ENCODE measurements around the gene SNX33. TPM values are rescaled to one million over a fixed set of nuclear protein-coding genes. Genes with fewer than 3 reads are reported as not detected.

SNX33 gene
- total and polyA plus RNA-seq, 11 donors = 7.7 to 20.9 (median 11.3) TPM

DNA sequence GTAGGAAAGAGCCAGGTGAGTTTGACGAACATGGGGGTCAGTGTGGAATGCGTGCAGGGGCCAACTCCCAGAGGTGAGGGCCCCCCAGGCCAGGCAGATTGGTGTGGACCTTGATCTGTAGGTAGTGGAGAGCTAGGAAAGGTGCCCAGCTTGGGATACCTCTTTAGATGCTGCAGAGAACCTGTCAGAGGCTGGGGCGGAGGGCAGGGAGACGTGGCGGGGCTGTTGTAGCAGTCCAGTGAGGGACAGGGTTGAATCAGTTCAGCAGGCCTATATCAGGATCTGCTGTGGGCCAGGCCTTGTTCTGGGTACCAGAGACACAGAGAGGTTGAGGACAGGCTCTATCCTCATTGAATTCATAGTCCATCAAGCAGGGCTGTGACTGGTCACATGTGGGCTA lies 8.6 kb downstream of the SNX33 start:
- H3K27ac ChIP-seq = no peak overlapping the region
- TF ChIP-seq, protein P1, sequence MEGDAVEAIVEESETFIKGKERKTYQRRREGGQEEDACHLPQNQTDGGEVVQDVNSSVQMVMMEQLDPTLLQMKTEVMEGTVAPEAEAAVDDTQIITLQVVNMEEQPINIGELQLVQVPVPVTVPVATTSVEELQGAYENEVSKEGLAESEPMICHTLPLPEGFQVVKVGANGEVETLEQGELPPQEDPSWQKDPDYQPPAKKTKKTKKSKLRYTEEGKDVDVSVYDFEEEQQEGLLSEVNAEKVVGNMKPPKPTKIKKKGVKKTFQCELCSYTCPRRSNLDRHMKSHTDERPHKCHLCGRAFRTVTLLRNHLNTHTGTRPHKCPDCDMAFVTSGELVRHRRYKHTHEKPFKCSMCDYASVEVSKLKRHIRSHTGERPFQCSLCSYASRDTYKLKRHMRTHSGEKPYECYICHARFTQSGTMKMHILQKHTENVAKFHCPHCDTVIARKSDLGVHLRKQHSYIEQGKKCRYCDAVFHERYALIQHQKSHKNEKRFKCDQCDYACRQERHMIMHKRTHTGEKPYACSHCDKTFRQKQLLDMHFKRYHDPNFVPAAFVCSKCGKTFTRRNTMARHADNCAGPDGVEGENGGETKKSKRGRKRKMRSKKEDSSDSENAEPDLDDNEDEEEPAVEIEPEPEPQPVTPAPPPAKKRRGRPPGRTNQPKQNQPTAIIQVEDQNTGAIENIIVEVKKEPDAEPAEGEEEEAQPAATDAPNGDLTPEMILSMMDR (IDR thresholded peaks at IDR 0.05) = no peak
- no peak for TF ChIP-seq POLR2A (IDR thresholded peaks at IDR 0.05)
- intact Hi-C loops (cut with DNase I) = no loop called here
- H3K4me3 ChIP-seq = no peak overlapping the region
- no peak for DNase-seq
- H3K4me1 ChIP-seq = peaks cover 0 to 70% (median 57%) of the 10 kb centered on the region in 12 donors
- no peak for ATAC-seq
- H3K9me3 ChIP-seq = no peaks in the 10 kb centered on the region
- 90 to 97% (median 97%) methylated on average over 5 of the region's 5 CpGs for WGBS, 4 donors
- peaks cover 0 to 49% (median 30%) of the 10 kb centered on the region in 9 donors for H3K36me3 ChIP-seq
- H3K27me3 ChIP-seq = no peaks in the 10 kb centered on the region

DNA sequence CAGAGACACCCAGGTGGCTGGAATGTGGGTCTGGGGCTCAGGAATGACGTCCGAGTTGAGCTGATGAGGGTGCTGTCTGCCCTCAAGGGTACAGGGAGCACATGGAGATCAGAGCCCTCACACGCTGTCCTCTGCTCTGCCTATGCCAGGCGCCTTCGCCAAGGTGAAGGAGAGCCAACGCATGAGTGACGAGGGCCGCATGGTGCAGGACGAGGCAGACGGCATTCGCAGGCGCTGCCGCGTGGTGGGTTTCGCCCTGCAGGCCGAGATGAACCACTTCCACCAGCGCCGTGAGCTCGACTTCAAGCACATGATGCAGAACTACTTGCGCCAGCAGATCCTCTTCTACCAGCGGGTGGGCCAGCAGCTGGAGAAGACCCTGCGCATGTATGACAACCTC lies 9.1 kb downstream of the SNX33 start:
- intact Hi-C loops (cut with DNase I) = no loop called here
- no peak for DNase-seq
- Histone ChIP-seq H3K36me3 (peaks cover 0 to 49% (median 30%) of the 10 kb centered on the region in 9 donors), H3K27ac (no peak overlapping the region), H3K9me3 (no peaks in the 10 kb centered on the region), H3K4me1 (peaks cover 0 to 70% (median 54%) of the 10 kb centered on the region in 12 donors), H3K27me3 (no peaks in the 10 kb centered on the region), H3K4me3 (no peak overlapping the region)
- TF ChIP-seq, protein P1 (IDR thresholded peaks at IDR 0.05) = no peak
- TF ChIP-seq POLR2A (IDR thresholded peaks at IDR 0.05) = no peak
- WGBS, 4 donors = 95 to 96% (median 95%) methylated on average over 22 of the region's 22 CpGs
- ATAC-seq = no peak

DNA sequence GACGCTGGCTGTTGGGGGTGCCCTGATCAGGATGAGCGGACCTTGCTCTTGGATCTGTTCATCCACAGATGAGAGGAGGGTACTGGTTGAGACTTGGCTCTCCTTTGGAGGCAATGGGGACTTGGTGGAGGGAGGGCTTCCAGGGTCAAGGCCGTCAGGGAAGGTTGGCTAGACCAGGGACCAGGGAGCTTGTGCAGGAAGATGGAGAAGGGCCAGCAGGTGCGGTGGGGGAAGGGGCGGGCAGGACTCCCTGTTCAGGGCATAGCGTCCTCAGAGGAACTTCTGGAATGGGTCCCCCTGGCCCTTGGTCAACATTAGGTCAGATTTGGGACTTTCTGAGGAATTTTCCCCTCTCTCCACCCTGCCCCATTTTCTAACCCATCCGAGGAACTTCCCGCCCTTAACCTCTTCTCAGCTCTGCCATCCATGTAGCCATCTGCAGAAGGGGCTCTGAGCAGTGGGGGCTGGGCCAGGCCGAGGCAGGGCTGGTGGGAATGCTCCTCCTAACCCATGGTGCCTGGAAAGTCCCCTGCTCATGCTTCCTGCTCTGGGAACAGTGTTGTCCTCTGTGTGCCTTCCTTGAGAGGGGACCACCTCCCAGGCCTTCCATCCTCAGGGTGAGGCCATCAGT lies 11.5 kb downstream of the SNX33 start:
- Histone ChIP-seq H3K9me3 (no peaks in the 10 kb centered on the region), H3K27ac (peak overlapping the region in 7 of 12 donors; percentile 5 to 89 (median 28)), H3K4me1 (peaks cover 0 to 48% (median 33%) of the 10 kb centered on the region in 12 donors), H3K4me3 (no peak overlapping the region), H3K27me3 (no peaks in the 10 kb centered on the region), H3K36me3 (peaks cover 0 to 47% (median 34%) of the 10 kb centered on the region in 9 donors)
- peak in 2 of 5 donors; percentile 21 for DNase-seq
- no peak for TF ChIP-seq POLR2A (IDR thresholded peaks at IDR 0.05)
- TF ChIP-seq, protein P1 (IDR thresholded peaks at IDR 0.05) = no peak
- intact Hi-C loops (cut with DNase I) = no loop called here
- 70 to 78% (median 72%) methylated on average over 9 of the region's 9 CpGs for WGBS, 4 donors
- ATAC-seq = peak in 1 of 4 donors; percentile 14

DNA sequence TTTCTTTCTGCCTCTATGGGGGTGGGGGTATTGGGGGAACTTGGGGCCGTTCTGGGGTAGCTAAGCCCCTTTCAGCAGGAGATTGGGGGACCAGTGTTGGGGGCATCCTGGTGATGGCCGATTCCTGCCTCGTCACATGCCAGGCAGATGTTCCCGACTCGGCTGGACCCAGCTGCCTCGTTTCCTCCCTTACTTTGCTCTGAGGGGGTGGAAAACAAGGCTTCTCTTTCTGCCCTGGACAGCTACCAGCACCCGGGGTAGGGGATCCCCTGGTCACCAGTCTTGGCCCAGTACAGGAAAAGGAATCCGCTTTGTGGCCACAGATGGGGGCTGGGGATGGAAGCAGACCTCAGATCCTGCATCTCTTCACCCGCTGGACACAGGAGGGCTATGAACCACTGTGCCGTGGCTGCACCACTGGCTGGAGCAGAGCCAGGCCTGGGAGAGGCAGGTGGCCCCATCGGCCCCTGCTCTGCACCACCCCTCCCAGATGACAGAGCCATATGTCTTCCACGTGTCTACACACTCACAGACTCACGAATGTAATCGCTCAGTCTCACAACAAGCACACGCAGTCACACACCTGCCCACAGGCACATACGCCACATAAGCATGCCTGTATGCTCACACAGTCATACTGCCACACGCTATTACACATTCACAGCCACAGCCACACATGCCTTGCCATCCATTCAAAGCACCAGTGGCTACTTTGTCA lies 12.4 kb downstream of the SNX33 start:
- H3K27me3 ChIP-seq = no peaks in the 10 kb centered on the region
- intact Hi-C loops (cut with DNase I) = no loop called here
- no peak overlapping the region for H3K4me3 ChIP-seq
- H3K27ac ChIP-seq = peak overlapping the region in 10 of 12 donors; percentile 42 to 89 (median 64)
- peaks cover 0 to 40% (median 30%) of the 10 kb centered on the region in 12 donors for H3K4me1 ChIP-seq
- TF ChIP-seq, protein P1 (IDR thresholded peaks at IDR 0.05) = no peak
- TF ChIP-seq POLR2A (IDR thresholded peaks at IDR 0.05) = no peak
- H3K9me3 ChIP-seq = no peaks in the 10 kb centered on the region
- H3K36me3 ChIP-seq = peaks cover 0 to 38% (median 33%) of the 10 kb centered on the region in 9 donors
- DNase-seq (peak in 1 of 5 donors; percentile 24), ATAC-seq (no peak)
- WGBS, 4 donors = 72 to 77% (median 76%) methylated on average over 16 to 17 of the region's 17 CpGs

Data from heart left ventricle (tissue), 16 donors.